ENCODE data around the gene AOAH.
A peak's percentile ranks its signal among the peaks of the same experiment; 100 is the strongest.
"Not testable (repeated sequence)": the region's sequence is repeated elsewhere in the genome, so short reads cannot be mapped to it uniquely, and the experiment has no call there.

AOAH gene

DNA sequence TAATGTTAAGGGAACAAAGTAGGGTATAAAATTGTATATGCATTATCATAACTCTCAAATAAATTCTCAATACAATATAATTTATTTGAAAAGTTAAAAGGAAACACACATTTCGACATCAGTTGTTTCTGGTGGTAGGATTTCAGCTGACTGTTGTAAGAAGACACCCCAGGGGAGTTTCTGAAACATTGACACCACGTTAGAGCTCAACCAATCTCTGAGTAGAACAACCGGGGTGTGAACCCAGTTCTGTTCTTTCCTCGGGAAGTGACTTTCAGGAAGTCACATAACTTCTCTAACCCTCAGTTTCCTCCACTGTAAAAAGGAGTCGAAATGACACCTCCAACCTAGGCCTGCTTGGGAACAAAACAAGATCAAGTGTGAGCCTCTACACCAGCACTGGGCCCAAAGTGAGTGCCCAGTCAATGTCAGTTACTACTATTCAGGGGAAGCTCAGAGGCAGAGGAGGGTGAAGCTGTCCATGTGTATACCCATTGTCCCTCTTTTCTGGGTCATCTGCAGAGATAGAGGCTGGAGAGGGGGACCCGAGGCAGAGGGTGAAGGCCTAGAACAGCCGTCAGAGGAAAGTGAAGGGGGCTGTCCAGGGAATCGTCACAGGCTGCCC is 67.1 kb downstream of the AOAH start:
- no peak for DNase-seq (ENCODE audit: low read depth)

DNA sequence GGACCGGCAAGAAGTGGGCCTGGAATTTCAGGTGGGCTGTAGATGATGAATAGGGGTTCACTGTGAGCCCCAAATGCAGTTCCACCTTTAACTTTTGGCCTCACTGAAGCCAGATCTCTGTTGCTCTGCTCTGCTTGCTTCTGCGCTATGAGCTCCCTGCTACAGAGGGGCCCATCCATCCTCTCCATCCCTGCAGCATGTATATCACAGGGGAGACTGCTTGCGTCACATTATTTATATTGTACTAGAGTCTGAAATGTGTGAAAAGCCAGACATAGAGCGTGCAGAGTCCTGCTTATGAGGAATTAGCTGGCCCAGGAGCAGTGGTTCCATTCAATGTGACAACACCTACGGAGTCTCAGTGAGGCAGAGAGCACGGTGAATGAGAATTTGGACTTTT is 69.9 kb downstream of the AOAH start:
- DNase-seq (ENCODE audit: low read depth), result no peak

DNA sequence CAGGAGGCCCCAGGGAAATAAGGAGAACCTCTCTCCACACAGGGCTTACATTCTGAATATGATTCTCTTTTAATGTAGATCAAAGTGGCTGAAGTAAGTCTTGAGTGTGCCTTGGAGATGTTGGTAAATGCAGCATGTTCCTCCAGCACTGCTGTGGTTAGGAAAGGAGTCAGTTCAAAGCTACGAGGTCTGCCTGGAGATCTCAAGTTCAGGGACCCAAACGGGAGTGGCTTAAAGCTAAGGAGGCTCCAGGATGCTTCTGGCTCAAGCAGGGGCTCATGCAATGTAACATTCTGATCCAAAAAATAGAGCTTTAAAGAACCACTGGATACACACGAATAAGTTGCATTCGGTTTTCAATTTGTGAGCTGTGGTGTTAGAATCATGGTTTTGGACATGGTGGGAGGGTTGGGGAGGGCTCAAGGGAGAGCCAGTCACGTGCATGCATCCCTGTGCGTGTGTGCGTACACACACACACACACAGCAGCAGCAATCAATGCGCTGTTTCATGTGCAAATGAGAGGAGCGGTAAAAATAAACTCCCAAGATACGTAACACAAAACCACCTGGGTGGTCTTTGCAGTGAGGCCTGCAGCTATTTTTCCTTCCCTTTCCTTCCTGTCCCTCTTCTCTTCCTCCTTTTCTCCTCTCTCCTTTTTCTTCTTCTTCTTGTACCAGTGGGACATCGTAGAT is 70.5 kb downstream of the AOAH start:
- DNase-seq (ENCODE audit: low read depth), result no peak

DNA sequence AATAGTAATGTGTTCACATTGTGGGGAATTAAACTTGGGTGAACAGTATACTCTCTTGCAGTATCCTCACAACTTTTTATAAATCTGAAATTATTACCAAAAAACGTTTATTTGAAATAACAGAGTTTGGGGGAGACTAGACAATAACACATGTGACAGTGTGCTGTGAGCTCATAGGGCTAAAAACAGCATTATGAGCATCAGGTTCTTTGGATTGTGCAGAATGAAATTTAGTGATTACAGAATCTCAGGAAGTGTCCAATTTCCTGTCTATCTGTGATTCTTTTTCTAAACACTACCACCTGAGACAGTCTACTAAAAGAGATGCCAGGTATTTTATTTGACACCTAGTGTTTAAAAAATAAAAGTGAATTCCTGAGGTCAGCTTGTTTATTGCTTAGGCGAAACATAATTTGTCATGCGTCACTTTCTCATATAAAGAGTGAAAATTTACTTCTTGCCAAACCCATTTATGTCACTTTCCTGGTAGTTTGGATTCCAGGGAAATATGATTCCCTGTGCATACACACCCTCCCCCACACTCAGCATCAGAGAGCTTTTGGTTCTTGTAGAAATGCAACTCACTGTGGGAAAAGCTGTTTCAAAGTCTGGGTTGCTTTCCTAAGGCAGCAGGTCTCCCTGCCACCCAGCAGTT is 71.2 kb downstream of the AOAH start:
- DNase-seq (ENCODE audit: low read depth), result no peak

DNA sequence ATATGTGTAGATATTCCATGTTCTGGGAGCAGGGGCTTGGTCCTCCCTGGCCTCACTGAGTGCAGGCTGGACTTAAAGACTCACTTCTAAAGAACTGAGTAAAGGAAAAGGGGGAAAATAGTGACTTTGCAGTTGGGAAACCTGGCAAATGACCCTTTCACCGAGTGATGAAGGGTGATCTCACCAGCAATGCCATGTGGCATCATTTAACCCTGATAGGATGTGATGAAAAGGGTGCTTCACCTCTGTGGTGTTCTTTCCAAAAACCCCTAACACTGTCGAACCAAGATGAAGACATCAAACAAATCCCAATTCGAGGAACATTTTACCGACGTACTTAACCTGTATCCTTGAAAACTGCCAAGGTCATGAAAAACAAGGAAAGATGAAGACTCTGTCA is 71.9 kb downstream of the AOAH start:
- no peak for DNase-seq (ENCODE audit: low read depth)

DNA sequence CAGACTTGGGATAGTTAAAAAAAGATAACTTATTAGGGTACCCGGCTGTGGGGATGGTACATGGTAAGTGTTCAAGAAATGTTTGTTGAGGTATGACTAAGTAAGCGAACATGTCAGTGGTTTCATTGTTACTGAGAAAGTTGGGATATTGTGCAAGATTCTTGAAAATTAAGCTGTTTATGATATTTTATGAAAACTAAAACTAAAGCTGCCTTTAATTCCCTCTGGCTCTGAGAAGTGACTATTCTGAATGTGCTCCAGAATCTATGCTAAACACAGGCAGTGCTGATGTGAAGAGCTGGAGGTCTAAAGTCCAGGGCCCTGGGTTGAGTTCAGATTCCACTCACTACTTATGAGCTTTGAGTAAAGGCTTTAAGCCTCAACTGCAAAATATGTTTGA is 72.9 kb downstream of the AOAH start:
- peak; percentile 68 for DNase-seq (ENCODE audit: low read depth)

DNA sequence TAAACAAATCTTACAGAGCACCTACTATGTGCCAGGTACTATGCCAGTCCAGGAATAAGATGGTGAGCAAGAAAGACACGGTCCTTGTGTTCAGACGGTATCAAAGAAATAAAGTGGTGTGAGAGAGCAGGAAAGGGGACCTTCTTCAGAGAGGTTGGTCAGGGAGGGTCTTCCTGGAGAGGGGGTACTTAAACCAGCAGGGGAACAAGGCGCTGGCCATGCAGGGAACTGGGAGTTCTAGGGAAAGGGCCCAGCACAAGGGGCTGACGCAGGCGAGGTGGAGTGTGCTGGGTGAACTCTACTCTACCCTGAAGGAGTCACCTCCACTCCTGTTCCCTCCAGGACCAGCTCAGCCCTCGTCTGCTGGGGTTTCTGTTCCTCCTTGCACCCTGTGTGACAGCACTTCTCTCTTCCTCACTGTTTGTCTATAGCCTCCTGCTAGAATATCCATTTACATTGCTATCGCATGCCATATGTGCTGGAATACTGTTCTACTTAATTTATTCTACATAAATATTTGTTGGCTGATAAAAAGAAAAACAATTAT is 73.5 kb downstream of the AOAH start:
- no peak for DNase-seq (ENCODE audit: low read depth)

DNA sequence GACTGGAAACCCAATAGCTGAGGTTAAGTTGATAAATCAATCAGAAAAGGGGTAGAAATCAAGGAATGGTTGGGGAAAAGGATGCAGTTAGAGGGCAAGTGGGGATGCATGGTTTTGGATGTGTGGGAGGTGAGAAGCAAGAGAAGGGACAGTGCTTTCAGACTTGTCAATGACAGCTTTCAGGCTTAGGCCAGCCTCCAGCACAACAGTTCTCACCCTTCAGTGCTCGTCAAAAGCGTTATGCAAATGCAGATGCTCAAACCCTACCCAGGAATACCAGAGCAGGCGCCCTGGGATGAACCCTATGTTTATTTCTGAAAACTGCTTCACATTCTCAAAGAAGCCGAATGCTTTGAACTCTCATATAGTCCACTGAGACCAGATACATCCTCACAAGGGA is 74.0 kb downstream of the AOAH start:
- DNase-seq (ENCODE audit: low read depth), result no peak

DNA sequence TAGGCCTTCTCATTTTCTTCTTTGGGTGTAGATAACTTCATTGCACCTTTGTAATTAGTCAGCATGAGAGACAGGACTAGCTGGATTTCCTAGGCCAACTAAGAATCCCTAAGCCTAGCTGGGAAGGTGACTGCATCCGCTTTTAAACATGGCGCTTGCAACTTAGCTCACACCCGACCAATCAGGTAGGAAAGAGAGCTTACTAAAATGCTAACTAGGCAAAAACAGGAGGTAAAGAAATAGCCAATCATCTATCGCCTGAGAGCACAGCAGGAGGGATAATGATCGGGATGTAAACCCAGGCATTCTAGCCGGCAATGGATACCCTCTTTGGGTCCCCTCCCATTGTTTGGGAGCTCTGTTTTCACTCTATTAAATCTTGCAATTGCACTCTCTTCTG is 75.0 kb downstream of the AOAH start:
- DNase-seq (ENCODE audit: low read depth), result not testable (repeated sequence)

DNA sequence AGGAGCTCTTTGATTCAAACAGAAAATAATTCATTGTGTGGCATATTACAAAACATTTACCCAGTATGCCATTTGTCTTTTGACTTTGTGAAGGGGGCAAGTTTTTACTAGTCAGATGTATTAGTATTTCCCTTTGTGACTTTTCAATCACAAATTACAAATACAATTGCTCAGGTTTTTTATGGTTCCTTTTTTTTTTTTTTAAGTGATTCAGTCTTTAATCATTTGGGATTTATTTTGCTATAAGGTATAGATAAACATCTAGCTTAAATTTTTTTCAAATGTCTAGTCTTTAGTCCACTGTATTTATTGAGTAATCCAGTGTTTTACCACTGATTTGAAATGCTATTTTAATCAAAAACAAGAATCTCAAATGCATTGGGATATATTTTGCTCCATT is 75.9 kb downstream of the AOAH start:
- no peak for DNase-seq (ENCODE audit: low read depth)

DNA sequence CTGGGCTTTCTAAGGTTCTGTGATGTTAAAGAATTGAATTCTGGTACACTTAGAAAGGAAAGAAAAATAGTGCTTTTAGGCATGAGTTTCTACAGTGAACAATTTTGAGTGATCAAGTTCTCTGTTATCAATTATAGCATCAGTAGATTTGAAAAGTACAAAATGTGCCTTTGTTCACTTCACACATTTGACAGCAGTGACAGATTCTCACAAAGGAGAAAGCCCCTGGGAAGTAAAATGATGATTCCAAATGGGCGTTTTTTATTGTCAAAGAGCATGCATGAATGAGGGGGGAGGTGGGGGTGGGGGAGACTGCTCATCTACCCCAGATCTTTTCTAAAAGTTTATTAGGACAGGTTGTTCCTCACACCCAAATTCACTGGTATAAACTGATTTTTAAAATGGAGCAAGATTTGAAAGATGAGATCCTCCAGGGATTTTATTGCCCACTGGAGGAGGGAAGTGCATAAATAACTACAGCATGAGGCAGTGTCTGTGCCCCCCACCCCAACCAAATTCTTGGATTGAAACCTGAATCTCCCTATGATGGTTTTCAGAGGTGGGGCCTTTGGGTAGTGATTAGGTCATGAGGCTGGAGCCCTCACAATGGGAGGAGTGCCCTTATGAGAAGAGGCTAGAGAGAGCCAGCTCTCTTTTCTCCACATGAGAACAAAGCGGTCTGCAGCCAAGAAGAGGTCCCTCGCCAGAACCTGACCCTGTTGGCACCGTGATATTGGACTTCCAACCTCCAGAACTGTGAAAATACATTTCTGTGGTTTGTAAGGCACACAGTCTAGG is 79.5 kb downstream of the AOAH start:
- DNase-seq (ENCODE audit: low read depth), result peak; percentile 76

DNA sequence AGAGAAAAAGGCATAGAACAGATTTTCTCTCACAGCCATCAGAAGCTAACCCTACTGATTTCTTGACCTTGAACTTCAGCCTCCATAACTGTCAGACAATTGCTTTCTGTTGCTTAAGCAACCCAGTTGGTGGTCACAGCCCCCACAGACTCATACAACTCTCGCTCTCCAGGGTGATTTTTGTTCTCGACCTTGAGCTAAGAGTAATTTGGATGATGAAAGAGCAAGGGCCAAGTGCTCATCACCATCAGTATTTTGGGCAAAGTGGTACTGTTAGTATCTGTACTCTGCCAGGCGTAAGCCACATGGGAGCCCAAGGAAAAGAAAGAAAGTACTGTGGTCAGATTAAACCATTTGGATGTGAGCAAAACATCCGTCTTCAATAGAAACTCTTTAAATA is 81.9 kb downstream of the AOAH start:
- no peak for DNase-seq (ENCODE audit: low read depth)

DNA sequence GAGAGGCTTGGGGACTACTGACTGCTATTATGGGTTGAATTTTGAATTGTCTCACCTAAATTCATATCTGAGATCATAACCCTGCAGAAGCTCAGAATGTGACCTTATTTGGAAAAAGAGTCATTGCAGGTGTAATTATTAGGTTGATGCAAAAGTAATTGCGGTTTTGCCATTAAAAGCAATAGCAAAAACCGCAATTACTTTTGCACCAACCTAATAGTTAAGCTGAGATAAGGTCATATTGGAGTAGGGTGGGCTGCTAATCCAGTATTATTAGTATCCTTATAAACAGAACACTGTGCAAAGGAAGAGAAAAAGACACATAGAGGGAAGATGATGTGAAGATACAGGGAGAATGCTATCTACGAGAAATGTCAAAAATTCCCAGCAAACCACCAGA is 82.3 kb downstream of the AOAH start:
- no peak for DNase-seq (ENCODE audit: low read depth)

DNA sequence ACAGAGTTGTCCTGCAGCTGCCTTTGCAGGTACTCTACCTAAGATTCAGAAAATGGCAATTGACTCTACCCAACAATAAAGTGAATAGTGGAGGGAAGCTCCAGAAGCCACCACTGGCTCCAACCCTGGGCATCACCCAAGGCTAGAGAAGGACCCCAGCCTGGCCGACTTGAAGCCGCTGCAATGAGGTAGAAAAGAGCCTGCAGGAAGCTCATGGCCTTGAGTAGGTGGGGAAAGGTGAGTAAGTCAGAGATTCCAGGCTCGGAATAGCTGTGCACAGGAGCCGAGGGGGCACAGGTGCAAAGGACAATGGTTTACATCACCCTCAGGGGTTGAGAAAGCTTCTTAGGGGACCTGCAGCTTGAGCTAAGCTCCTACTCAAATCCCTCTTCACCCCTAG is 83.6 kb downstream of the AOAH start:
- no peak for DNase-seq (ENCODE audit: low read depth)

DNA sequence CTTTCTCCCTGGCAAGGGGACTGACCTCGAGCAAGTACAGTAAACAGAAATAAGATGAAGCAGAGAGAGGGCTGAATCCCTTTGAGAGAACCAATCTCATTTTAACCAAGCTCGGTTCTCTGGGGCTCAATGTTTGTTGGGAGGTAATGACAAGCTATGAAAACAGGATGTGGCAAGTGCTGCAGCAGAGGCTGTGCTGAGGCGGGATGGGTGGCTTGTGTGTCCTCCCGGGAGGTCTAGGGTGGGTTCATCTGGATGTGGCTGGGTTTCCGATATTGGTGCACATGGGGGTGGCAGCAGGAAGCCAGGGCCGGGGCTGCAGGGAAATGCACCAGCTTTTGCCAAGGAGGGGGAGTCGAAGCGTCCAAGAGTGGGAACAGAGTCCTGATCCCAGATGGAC is 84.5 kb downstream of the AOAH start:
- no peak for DNase-seq (ENCODE audit: low read depth)

DNA sequence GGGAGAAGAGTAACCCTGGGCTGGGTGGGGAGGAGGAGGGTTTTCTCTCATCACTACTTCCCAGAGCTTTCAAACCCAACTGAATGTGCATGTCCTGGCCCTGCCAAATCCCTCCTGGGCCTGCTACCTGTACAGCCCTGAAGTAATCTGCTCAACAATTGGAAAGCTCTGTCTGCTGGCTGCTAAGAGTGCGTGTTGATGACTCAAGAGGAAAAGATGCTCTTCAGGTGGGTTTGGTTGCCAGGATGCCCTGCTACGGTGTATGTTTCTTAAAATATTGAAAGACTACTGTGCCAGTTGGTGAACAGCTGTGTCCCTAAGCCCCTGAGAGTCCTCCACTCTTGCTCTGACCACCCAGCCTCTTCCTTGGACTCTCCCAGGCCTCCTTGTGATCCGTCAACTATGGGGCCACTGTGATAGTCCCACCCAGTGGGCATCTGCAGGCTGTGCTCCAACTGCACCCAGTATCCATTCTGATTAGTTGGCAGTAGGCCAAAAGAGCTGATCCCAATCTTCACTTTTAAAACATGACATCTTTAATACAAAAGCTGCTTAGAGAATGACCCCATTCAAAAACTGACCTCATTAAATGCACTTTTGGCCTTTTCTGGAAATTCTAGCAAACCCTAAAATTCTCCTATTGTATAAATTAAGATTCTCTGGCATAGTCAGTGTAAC is 85.6 kb downstream of the AOAH start:
- DNase-seq (ENCODE audit: low read depth), result no peak

DNA sequence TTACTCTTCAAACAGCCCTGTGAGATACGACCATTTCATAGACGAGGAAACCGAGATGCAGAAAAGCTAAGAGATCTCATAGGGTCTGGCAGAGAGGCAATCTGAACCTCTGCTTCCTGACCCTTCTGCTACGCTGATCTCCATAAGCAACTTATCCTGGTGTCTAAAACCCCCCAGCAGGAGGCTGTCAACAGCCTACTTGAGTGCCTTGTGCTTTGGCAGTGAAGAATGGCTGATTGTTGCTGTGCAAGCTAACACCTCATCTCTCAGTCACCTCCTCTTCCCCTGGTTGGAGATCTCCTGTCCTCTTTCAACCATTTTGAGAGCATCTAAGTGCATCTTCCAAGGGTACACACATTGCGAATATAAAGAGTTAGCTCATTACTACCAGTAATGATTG is 86.2 kb downstream of the AOAH start:
- no peak for DNase-seq (ENCODE audit: low read depth)

DNA sequence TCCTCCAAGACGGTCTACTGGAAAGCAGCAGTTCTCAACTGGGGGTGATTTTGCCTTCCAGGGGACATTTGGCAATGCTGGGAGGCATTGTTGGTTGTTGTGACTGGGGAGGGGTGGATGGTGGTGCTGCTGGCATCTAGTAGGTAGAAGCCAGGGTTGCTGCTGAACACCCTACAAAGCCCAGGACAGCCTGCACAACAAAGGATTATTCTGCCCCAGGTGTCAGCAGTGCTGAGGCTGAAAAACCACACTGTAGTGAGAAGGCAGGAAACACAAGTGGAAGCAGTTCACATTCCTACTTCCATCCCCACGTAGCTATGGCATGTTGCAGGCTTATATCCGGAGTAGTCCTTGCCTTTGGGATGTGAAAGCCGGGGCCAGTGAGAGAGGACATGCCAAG is 86.9 kb downstream of the AOAH start:
- no peak for DNase-seq (ENCODE audit: low read depth)

DNA sequence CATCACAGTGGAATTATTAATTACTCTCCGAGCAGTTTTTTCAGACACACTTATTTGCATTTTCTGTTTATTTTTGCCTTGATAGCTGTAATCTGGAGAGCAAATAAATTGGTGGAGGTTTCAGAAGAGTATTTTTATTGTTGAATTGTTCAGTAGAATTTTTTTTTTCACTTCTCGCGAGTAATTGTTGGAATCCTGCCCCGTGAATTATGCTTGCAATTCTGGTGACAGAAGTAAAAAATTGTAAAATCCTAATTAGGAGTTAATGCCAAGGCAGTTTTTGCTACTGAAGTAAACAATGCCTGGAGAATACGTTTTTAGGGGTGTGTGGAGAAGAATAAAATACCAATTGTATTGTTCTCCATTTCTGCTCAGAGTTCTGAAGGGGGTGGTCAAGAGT is 88.2 kb downstream of the AOAH start:
- DNase-seq (ENCODE audit: low read depth), result no peak

DNA sequence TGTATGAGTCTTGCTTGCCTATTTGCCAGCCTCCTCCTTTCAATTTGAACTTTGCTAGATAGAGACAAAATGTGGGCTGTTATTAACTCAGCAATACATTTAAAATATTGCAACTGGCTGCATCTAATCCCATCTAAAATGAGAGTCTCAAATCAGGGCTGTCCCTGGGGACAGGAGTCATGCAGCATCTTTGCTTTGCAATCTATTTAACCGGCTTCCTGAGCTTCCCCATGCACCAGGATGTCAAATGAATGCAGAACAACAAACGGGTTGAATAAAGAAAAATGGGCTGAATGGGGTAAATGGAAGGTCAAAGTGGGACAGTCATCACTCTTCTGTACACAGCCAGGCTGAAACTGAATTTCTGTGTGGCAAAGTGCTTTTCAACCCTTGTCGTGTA is 89.2 kb downstream of the AOAH start:
- DNase-seq (ENCODE audit: low read depth), result no peak

DNA sequence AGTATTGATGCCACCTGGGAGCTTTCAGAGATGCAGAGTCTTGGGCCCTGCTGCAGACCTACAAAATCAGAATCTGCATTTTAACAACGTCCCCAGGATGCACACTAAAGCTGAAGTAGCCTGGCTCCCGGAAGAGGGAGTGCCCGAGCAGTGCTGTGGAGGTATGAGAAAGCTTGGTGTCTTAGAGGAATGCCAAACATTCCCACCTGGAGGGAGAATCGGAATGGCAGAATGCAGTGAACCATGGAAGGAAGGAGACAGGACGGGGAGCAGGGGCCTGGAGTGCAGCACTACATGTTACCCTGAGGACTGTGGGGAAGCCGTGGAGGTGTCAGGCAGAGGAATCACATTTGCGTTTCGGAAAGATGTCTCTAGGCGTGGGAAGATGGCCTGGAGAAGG is 90.9 kb downstream of the AOAH start:
- no peak for DNase-seq (ENCODE audit: low read depth)

DNA sequence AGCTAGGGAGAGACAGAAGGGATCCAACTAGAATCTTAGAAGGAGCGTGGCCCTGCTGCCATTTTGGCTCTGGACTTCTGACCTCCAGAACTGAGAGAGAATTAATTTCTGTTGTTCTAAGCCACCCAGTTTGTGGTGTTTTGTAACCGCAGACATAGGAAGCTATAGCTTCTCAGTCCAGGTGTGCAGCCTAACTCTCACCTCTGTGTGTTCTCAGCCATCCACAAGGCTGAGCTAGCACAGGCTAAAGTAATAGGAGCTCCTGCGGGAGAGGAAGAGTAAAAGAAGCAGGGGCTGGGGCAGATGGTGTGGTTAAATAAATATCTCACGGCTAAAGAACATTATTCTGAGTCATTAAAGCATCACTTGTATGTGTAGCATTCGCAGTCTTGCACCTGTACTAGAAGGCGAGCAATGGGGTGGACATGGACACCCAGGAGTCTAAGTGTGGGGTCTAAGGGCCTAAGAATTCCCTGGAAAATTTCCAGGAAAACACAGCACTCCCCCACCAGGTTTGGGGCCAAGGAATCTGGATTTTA is 94.1 kb downstream of the AOAH start:
- no peak for DNase-seq (ENCODE audit: low read depth)
